GM19397 (cell line): Measurements from ENCODE around the gene PRKN.

Experiments used
- ATAC-seq: cut with Tn5 transposase; IDR thresholded peaks from one replicate; pipeline ENCODE4 v1.9.1; 2021; ENCODE audit warnings: mild to moderate bottlenecking, moderate library complexity; ENCODE audit not compliant: unreplicated experiment

The PRKN gene

DNA sequence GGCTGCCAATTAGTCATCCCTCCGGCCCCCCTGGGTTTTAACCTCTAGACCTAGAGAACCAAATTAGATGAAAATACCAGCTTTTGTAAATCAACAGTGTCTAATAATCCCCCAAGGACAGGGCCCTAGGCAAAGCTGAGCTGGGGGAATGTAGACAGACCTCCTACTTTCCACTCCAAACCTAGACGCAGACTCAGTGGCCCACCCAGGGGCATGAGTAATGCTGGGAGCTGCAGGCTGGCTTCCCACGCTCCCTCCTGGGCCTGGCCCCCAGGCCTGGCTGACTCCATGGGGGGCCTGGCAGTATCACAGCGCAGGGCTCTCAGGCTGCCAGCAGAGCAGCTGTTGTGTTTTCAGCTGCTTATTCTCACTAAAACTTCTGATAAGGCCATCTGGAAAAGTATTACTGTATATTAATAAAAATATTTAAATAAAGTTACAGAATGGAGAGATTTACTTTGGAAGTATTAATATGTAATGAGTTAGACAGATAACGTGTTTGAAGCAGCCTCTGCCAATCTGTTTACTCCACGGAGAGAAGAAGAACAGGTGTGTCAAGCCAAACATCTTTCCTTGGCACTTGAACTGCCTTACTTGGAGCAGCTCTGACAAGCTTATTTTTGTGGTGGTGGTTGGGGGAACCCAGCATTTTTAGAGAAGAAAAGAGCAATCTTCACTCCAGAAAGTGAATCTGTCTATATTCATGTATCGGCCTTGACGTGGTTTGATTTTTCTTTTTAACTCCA lies 1309.7 kb downstream of the PRKN start:
- no peak for ATAC-seq

DNA sequence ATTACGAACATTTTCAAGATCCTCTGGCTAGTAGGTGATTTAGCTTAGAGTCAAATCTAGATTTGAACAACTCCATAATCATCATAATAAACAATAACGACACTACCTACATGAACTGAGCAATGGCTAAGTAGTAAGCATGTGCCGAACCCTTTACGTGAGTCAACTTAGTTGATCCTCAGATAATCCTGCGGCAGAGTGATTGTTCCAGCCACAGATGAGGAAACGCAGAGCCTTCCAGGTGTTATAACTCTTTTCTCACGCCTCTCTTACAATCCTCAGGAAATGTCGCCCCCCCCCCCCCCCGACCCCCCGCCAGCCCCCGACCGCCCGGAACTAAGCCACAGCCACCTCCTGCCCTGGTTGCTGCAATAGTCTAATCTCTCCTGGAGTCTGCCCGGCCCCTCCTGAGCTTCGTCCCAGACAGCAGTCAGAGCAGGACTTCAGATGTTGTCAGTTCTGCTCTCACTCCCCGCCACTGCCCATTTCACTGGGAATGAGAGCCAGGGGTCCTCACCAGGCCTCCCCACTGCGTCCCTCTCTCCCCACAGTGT lies 1312.2 kb downstream of the PRKN start:
- no peak for ATAC-seq

GRCh38 chr6:161414707-161415106 lies 1312.9 kb downstream of the PRKN start:
- no peak for ATAC-seq

DNA sequence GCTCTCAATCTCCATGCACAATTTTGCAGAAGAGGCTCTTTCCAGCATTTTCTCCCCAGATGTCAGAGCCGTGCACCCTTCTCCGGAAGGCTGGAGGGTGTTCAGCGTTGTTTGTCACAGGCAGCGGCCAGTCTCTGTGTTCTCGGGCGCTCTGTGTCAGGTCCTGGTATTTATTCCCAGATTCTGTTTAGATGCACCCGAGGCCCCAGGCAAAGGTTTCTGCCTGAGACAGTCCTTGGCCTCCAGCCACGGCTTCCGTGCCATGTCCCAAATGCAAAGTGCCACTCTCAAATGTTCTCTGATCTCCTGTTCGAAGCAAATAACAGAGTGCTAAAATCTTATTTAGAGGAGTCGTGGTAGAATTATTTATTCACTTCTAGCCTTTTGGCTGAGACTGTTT lies 1313.4 kb downstream of the PRKN start:
- ATAC-seq = no peak

DNA sequence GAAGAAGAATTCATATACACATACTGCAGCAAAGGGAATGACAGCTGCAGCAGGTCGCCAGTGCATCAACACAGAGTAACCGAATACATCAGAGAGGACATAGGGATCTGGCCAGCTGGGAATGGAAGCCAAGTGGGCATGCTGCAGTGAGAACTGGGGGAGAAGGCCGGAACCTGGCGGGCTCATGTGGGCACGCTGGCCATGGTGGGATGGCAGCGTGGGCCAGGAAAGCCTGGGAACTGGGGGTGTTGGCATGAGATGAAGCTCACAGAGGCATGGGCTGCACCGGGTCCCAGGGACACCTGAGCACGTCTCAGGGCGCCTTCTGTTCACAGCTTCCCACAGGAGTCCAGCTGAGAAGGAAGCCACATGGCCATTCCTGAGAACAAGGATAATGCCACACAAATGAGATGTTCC lies 1314.2 kb downstream of the PRKN start:
- ATAC-seq = no peak

- no peak for ATAC-seq
Measured at GRCh38 chr6:161412795-161413194, 1314.8 kb downstream of the PRKN start.

DNA sequence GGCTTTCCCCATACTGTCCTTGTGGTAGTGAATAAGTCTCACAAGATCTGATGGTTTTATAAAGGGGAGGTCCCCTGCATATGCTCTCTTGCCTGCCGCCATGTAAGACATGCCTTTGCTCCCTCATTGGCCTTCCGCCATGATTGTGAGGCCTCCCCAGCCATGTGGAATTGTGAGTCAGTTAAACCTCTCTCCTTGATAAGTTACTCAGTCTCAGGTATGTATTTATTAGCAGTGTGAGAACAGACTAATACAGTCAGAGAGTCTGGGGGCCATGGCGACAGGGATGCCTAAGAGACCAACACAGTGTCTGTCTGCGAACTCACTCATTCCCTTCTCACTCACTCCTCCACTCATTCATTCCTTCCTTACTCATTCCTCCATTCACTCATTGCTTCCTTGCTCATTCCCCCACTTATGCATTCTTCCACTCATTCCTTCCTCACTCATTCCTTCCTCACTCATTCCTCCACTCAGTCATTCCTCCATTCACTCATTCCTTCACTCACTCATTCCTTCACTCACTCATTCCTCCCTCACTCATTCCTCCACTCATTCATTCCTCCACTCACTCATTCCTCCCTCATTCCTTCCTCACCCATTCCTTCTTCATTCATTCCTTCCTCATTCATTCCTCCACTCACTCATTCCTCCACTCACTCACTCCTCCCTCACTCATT lies 1316.2 kb downstream of the PRKN start:
- ATAC-seq = no peak

- no peak for ATAC-seq
Measured at GRCh38 chr6:161410736-161411135, 1316.8 kb downstream of the PRKN start.

GRCh38 chr6:161410076-161410475 lies 1317.5 kb downstream of the PRKN start:
- no peak for ATAC-seq

GRCh38 chr6:161409353-161409752 lies 1318.2 kb downstream of the PRKN start:
- ATAC-seq = no peak

- ATAC-seq = no peak
Measured at GRCh38 chr6:161408041-161408440, 1319.5 kb downstream of the PRKN start.

GRCh38 chr6:161407581-161407980 lies 1320.0 kb downstream of the PRKN start:
- no peak for ATAC-seq

DNA sequence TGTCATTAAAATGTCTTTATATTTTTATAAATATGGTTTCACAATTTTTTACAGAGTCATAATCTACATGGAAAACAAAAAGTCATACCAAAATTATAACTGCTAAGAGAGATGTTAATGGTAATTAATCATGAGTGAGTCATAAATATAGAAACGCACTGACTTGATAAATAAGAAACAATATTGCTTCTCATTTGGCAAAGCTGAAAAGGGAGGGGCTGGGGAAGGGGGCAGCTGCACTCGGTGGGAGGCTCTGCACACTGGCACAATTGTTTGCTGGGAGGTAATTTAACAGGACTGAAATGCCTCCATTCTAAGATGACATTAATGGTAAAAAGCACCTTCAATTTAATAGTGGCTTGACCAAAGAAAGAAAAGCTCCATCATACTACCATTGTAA lies 1320.5 kb downstream of the PRKN start:
- ATAC-seq = no peak

DNA sequence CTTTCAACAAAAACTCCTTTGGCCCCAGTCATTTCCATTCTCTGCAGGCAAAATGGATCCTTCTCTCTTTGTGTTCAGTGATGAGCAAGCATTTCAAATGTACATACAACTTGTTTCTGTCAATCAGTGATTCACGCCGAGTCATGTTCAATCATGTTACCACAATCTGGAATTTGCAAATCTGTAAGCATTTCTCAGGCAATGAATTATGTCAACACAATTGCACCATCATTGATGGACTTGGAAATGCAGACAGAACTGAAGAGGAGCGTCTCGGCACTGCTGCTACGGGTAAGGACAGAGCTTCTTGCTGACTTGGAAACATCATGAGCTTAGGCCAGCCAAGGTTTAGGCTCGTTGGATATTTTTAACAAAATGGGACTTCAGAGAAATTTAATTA lies 1320.9 kb downstream of the PRKN start:
- no peak for ATAC-seq

DNA sequence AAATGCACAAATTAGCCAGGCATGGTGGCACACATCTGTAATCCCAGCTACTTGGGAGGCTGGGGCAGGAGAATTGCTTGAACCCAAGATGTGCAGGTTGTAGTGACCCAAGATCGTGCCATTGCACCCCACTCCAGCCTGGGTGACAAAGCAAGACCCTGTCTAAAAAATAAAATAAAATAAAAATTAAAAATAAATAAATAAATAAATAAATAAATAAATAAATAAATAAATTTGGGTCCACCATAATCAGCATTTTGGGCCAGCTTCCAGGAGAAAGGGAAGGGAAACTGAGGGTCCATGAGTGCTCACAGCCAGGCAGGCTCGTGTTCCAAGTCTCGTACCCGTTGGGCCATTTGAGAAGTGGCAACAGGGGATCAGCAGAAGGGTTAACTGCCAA lies 1322.1 kb downstream of the PRKN start:
- ATAC-seq = no peak

DNA sequence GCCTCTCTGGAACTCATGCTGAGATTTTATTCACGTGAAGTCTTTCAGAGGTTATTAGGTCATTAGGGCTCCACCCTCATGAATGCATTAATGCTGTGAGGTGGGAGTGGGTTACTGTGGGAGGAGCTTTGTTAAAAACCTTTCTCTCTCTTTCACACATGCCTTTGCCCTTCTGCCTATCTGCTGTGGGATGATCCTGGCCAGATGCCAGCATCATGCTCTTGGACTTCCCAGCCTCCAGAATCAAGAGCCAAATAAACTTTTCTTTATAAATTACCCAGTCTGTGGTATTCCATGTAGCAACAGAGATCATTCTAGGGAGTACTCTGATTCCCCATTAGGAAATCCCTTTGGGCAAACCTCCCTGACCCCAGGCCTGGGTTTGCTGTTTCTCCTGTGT lies 1323.8 kb downstream of the PRKN start:
- ATAC-seq = no peak

GRCh38 chr6:161401587-161402309 lies 1325.8 kb downstream of the PRKN start:
- no peak for ATAC-seq

DNA sequence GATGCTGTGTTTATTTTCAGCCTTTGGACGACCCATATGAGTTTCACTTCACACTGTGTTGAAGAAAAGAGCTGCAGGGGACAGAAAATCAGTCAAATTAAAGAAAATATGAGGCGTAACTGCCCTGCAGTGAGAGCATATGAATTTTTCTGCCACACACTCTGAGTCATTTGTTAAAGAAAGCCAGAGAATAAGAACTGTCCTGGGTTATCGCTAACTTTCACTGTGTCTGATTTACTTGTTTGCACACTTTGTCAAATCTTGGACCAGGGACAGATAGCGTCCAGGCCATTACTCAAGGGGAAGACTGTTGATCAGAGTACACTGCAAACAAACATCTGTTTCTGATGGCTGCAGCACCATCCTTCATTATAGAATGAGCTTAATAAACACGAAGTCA lies 1326.9 kb downstream of the PRKN start:
- ATAC-seq = no peak

GRCh38 chr6:161396539-161396938 lies 1331.0 kb downstream of the PRKN start:
- ATAC-seq = no peak

GRCh38 chr6:161395716-161396231 lies 1331.8 kb downstream of the PRKN start:
- ATAC-seq = no peak

GRCh38 chr6:161394437-161394836 lies 1333.1 kb downstream of the PRKN start:
- no peak for ATAC-seq
